Smooth muscle cell of the umbilical artery (primary cell): ENCODE data around the gene MARS1. TPM values are rescaled to one million over a fixed set of nuclear protein-coding genes. Genes with fewer than 3 reads are reported as not detected.

ENCODE experiments used
- total RNA-seq: library from RNA; depleted of rRNA; stranded (reverse); fragments of >200 nt; gene quantifications from 2 replicates; pipeline ENCODE4 v1.2.3, GENCODE V29; 2014

MARS1 gene
- 169 and 173 TPM in 2 replicates for total RNA-seq

DNA sequence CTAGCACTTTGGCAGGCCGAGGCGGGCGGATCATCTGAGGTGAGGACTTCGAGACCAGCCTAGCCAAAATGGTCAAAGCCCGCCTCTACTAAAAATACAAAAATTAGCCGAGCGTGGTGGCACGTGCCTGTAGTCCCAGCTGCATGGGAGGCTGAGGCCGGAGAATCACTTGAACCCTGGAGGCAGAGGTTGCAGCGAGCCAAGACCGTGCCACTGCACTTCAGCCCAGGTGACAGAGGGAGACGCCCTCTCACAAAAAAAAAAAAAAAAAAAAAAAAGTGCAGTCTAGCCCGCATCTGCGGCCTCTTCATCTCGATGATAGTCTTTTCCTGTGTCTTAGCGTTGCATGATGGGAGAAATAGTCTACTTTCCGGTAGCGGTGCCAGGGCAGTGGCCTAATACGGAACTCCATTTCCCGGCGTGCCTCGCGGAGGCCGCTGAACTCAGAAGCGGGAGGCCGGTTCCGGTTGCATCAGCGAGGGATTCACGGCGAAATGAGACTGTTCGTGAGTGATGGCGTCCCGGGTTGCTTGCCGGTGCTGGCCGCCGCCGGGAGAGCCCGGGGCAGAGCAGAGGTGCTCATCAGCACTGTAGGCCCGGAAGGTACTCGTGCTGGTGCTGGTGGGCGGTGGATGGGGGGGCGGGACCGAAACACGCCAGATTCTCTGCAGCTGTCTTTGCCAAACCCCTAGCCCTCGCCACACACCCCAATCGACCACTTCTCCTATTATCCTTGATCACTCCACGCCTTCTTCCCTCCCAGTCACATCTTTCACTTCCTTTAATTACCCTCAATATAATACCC lies at the start of gene MARS1:
MARS1 (plus strand) TSS at position 472 of the 805 bp plus-strand sequence; CDS start at position 495, 23 bp downstream.

DNA sequence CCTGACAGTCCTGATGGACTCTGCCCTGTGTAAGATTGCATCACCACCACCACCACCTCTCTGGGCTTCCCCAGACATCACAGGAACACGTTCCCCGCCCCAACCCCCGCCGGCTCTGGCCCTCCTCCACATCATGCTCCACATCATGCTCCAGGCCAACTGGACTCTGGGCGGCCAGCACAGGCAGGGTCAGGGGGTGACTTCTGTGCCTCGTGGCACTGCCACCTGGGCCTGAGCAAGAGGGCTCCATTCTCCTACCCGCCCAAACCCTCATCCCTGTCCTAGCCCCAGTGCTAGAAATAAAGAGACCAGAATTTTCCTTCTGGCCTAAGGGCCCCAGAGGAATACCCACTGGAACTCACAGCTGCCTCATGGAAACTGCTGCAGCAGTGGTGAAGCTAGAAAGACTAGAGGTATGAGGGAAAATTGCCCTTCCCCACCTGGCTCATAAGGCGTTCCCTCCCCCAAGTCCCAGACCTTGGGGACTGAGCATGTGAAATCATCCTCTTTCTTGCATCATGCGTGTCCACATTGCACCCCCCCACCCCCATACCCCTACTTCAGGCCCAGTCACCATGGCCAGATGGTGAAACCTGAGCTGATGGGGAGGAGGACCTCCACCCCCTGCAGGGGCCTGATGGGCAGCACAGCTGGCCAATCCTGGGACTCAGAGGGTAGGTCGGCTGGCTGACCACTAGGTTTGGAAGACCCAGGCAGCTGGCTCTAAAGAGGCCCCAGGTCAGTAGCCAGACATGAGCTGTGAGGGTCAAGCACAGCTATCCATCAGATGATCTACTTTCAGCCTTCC lies 33.1 kb upstream of the MARS1 start, which contains the start of gene INHBE:
INHBE (plus strand) TSS at position 742 of the 808 bp plus-strand sequence. CDS start 230 bp downstream, outside the sequence.

DNA sequence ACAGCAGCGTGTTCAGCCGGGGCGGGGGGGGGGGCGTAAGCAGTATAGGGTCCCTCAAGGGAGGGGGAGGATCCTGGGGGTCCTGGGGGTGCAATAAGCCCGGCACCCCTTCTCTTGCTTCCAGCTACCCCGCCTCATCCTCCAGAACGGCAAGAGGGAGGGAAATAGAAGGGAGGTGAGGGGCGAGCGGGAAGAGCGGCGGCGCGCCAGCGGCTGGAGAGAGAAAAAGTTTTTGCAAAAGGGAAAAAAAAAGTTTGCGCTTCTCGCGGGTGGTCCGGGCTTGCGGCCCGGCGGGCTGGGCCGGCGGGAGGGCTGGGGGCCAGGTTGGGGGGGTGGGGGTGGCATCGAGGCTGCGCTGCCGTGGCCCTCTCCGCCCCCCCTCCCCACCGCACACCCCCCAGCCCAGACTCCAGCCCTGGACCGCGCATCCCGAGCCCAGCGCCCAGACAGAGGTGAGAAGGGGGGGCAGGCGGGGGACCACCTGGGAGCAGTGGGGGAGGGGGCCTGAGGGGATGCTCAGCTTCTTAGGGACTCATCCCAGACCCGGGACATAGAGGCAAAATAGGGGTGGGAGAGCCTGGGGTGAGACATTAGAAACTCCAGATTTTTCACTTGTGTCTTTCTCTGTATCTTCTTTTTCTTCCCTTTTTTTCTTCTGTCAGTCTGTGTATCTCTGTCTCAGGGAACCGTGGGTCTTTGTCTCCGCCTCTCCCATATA lies 28.0 kb upstream of the MARS1 start, which contains the start of gene GLI1:
GLI1 (plus strand) TSS at position 36 of the 718 bp plus-strand sequence. CDS start 3,907 bp downstream, outside the sequence.

DNA sequence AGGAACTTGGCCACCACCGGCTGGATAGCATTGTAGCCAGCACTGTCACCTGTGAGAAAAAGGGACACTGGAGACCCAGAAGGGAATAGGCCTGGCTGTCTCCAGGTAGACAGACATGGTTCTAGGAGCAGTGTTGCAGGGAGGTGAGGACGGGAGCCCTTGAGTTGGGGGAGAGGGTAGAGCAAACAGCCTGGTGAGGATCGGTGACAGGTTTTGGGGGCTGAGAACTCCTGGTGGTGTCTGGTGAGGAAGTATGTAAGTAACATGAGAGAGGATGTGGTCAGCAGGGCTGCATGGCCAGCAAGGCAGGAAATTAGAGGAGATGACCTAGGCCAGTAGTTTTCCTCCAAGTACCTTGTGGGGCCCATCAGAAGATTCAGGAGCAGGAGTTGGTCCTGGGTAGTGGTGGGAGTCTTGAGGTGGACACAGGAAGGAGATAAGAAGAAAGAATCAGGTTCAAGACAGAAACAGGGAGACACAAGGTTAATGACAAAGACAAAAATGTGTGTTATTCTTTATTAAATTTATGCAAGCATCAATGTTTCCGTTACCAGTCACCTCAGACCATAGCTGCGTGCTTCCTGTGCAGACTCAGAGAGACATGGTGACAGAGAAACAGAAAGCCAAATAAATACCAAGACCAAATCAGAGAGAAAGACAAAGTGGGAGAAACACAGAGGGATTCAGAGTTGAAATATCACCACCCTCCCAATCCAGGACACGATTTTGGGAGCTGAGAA lies 8.3 kb upstream of the MARS1 start, which contains the start of gene ARHGAP9:
ARHGAP9 (minus strand) TSS at position 491 of the 740 bp plus-strand sequence; CDS start at position 31, 460 bp downstream.

DNA sequence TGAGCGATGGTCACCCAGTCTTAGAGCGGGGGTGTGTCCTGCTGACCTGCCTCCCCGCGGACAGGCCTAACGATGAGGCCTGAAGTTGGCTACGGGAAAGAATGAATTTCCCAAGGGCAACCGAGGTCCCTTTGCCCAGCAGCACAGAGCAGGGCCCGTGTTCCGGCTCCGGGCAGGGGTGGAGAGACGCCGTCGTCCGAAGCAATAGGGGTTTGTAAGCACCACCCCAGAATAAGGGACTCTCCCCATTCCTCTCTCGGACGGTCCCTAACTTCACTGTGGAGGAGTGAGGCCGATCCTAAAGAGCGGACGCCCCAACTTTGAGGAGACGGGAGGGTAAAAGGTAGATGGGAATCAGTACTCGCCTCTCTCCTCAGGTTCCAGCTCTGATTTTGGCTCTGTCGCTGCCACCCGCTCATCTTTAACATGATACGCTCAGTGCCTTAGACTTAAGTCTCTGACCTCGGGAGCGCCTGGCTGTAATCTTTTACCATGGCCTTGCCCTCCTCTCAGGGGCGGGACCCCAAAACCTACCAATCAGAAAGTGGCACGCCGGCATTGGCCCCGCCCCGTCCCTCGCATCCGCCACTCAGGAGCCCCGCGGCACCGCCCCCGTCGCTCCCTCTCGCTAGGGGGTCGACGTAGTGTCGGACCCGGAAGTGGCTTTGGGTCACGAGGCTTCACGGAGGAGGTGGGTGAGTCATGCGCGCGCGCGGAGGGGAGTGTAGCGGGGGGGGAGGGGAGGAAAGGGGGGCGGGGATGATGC lies 32.4 kb downstream of the MARS1 start, which contains the start of gene DDIT3:
DDIT3 (minus strand) TSS at position 462 of the 766 bp plus-strand sequence. CDS start 3,108 bp downstream, outside the sequence.

DNA sequence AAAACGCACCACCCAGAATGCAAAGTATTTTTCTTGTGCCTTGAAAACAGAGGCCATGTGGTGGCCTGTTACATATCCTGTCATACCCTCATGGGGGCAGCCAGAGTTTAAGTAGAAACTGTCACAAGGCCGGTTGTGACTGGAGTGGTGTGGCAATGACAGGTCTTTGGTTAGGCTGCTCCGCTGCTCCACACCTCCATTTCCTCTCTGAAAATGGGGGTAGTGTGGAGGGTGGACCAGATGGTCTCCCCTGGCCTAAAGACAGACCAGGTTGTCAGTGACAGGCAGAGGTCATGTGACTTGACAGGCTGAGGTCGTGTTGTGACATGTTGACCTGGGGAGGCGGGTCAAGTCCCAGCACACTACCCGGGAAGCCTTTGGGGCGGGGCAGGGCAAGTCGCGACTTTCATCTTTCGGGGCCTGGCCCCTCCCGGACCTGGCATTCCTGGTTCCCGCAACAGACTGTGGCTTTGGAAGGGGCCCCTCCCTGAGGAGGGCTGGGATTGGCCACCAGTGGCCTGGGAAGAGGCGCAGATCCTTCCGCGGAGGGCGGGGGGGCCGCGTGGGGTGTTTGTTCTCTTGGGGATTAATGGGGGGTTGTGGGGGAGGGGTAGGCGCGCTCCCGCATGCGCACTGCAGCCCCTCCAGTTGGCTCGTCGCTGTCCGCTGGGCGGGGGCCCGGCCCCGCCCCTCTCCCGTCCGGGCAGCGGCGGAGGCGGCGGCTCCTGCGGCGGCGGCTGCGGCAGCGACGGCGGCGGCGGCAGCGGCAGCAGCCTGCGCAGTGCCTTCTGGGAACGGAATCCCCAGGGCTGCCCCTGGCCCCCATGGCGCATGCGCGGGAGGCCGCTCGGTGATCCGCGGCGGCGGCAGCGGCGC lies 34.4 kb downstream of the MARS1 start, which contains the start of gene MBD6:
MBD6 (plus strand) TSS at position 814 of the 876 bp plus-strand sequence. CDS start 1,480 bp downstream, outside the sequence.

DNA sequence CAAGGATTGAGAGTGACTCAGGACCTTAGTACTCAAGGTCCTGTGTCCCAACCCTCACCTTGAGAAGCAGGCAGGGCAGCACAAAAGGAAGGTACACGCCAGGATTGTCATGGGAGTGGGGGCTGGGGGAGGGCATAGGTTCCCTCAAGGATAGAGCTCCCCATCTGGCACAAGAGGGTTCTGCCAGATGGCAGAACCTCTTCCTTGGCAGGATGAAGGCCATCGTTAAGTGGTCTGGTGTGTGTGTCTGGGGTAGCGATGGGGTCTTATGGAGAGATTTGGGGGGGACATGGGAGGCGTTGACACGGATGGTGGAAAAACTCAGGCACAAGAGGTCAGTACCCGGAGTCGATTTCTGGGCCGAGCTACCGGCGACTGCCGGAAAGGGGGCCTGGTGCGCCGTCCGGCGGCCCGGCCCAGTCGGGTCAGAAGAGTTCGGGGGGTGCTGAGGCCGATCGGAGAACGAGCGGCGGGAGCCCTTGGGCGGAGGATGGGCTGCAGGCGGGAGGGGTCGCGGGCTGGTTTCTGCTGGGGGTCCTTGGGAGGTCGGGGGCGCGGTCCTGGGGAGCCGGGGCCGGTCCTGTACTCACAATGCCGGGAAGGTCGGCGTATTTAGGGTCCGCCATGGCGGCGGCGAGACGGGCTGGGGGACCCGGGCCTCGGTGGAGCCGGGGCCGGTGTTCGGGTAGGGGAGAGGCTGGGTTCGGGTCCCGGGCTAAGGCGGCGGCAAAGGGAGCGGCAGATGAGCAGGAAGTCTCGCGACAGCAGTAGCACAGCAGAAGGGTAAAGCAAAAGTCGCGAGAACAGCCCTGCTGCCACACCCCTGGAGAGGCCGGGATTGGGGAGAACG lies 58.8 kb downstream of the MARS1 start, which contains the start of gene DCTN2:
DCTN2 (minus strand) TSS at position 755 of the 850 bp plus-strand sequence; CDS start at position 626, 129 bp downstream.

DNA sequence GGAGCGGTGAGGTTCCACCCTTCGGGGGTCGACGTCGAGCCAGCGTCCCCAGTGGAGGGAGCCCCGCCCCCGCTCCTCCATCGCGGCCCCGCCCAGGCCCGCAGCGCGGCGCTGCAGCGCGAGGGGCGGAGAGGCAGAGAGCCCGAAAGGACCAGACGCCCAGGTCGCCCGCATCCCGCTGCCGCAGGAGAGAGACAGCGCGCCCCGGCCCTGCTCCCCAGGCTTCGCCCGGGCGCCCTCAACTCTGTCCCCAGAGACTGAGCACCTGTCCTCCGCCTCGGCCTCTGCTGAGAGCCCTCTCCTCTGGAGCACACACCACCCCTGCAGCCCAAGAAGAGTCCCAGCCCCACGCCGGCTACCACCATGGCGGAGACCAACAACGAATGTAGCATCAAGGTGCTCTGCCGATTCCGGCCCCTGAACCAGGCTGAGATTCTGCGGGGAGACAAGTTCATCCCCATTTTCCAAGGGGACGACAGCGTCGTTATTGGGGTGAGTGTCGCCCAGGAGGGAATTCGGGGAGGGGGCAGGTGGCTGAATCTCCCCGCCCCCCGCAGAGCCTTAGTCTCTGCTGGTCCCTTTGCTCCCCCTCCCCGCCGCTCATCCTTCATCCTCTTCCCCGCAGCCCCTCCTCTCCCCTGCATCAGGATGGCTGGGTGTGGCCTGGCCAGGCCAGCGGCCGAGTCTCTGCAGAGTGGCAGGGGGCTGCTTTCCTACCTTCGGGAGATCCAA lies 62.2 kb downstream of the MARS1 start, which contains the start of gene KIF5A:
KIF5A (plus strand) TSS at position 136 of the 732 bp plus-strand sequence; CDS start at position 364, 228 bp downstream.

Other genes starting within 250 kb of the MARS1 start
- not detected in 2 replicates for gene STAC3, start 236.9 kb upstream of the MARS1 start, total RNA-seq
- 14.0 and 23.2 TPM in 2 replicates for gene R3HDM2, start 57.0 kb upstream of the MARS1 start, total RNA-seq
- not detected in 2 replicates for gene INHBC, start 53.3 kb upstream of the MARS1 start, total RNA-seq
- 2.3 and 7.4 TPM in 2 replicates for gene INHBE, start 32.8 kb upstream of the MARS1 start, total RNA-seq
- gene GLI1, start 28.3 kb upstream of the MARS1 start, total RNA-seq, result 0.30 and 0.74 TPM in 2 replicates
- 0.14 TPM in 1 of 2 replicates, not detected in the other for gene ARHGAP9, start 8.2 kb upstream of the MARS1 start, total RNA-seq
- 26.5 and 96.8 TPM in 2 replicates for gene DDIT3, start 32.4 kb downstream of the MARS1 start, total RNA-seq
- 4.5 and 12.5 TPM in 2 replicates for gene MBD6, start 34.8 kb downstream of the MARS1 start, total RNA-seq
- gene DCTN2, start 59.1 kb downstream of the MARS1 start, total RNA-seq, result 81.4 and 125 TPM in 2 replicates
- gene KIF5A, start 62.0 kb downstream of the MARS1 start, total RNA-seq, result 0.59 and 1.6 TPM in 2 replicates
- gene PIP4K2C, start 103.1 kb downstream of the MARS1 start, total RNA-seq, result 16.6 and 31.5 TPM in 2 replicates
- 20.5 and 22.9 TPM in 2 replicates for gene DTX3, start 116.8 kb downstream of the MARS1 start, total RNA-seq
- 29.2 and 36.2 TPM in 2 replicates for gene ARHGEF25, start 123.4 kb downstream of the MARS1 start, total RNA-seq
- 3.3 and 7.1 TPM in 2 replicates for gene B4GALNT1, start 145.1 kb downstream of the MARS1 start, total RNA-seq
- gene OS9, start 206.1 kb downstream of the MARS1 start, total RNA-seq, result 386 and 569 TPM in 2 replicates